ENCODE results near the gene VANGL1.

GRCh38 chr1:115685029-115685705 lies 43.4 kb downstream of the VANGL1 start:
- TF ChIP-seq CTCF (IDR thresholded peaks at IDR 0.05): no peak
- no peak for TF ChIP-seq POLR2A (IDR thresholded peaks at IDR 0.05)

Data from esophagus squamous epithelium (tissue), 4 donors.